T-cell (primary cell): ENCODE data around the gene CDH22. TPM values are rescaled to one million over a fixed set of nuclear protein-coding genes. Genes with fewer than 3 reads are reported as not detected.

Experiments
- ATAC-seq, 4 experiments: fragments of 200-7000 bp in 3 of 4; fragments of 150-1000 bp in 1 of 4; cut with Tn5 transposase; replicated peaks in 1 of 4; 1 replicate in 3 of 4; 2 replicates in 1 of 4; pipeline ENCODE4 v1.10.0; 2021; ENCODE audit warnings: moderate library complexity in 3 of 4, mild to moderate bottlenecking in 2 of 4, moderate number of reproducible peaks in 1 of 4
- CTCF ChIA-PET, 2 donors: fragments of 300-600 bp; sonication (Branson Sonifier 250); formaldehyde crosslinking; loops; one replicate each; lab custom pipeline; 2022; ENCODE audit warnings: antibody characterized with exemption in 2 of 2; lab: Charles Lee
- POLR2A ChIA-PET, 2 donors: fragments of 300-600 bp; sonication (Branson Sonifier 250); formaldehyde crosslinking; loops; one replicate each; lab custom pipeline; 2022; ENCODE audit warnings: antibody characterized with exemption in 2 of 2; lab: Charles Lee
- DNase-seq, 35 experiments: peaks; one replicate each; pipeline versions ENCODE4 v3.0.0 to v3.0.0-alpha.2; 2013 to 2023
- H3K27ac ChIP-seq: one replicate; pipeline ENCODE4 v1.5.1; 2013; ENCODE audit warnings: low read length
- H3K27me3 ChIP-seq, 2 experiments: replicated peaks in 1 of 2; 1 replicate in 1 of 2; 2 replicates in 1 of 2; pipeline versions ENCODE4 v1.6.1 to v1.7.0; 2013; ENCODE audit warnings: low read length in 1 of 2, mixed read lengths in 1 of 2; ENCODE audit not compliant: control insufficient read depth in 2 of 2, insufficient read depth in 2 of 2; ENCODE audit errors: extremely low read depth in 1 of 2
- H3K36me3 ChIP-seq, 2 donors: 1 replicate in 1 of 2; 2 replicates in 1 of 2; pipeline versions ENCODE4 v1.6.1 to v1.7.0; 2013; ENCODE audit warnings: low read length in 1 of 2; ENCODE audit not compliant: control insufficient read depth in 2 of 2, insufficient read depth in 1 of 2; ENCODE audit errors: extremely low read depth in 1 of 2
- H3K4me1 ChIP-seq, 2 experiments: 1 replicate in 1 of 2; 2 replicates in 1 of 2; pipeline versions ENCODE4 v1.6.1 to v1.7.0; 2013; ENCODE audit warnings: low read length in 2 of 2, mixed read lengths in 1 of 2; ENCODE audit not compliant: insufficient read depth in 2 of 2, control insufficient read depth in 1 of 2; ENCODE audit errors: extremely low read depth in 1 of 2
- H3K4me3 ChIP-seq, 2 donors: 1 replicate in 1 of 2; 2 replicates in 1 of 2; pipeline versions ENCODE4 v1.5.1 to v1.7.0; 2013; ENCODE audit warnings: mild to moderate bottlenecking in 2 of 2, low read length in 1 of 2, moderate library complexity in 1 of 2; ENCODE audit not compliant: control insufficient read depth in 1 of 2; ENCODE audit errors: extremely low read depth in 1 of 2
- H3K9me3 ChIP-seq: 2 replicates; pipeline ENCODE4 v1.7.0; 2013
- H3K27ac Mint-ChIP-seq, 2 donors: one replicate each; pipeline ENCODE4 v1.8.0; 2020 to 2021; ENCODE audit warnings: mild to moderate bottlenecking in 2 of 2, mixed read lengths in 2 of 2
- H3K27me3 Mint-ChIP-seq, 2 donors: one replicate each; pipeline ENCODE4 v1.8.0; 2021 to 2022; ENCODE audit warnings: mixed read lengths in 2 of 2
- H3K36me3 Mint-ChIP-seq: one replicate; pipeline ENCODE4 v1.8.0; 2021; ENCODE audit warnings: mixed read lengths
- H3K4me1 Mint-ChIP-seq, 3 donors: one replicate each; pipeline ENCODE4 v1.8.0; 2020 to 2022; ENCODE audit warnings: mixed read lengths in 3 of 3, mild to moderate bottlenecking in 1 of 3
- H3K4me3 Mint-ChIP-seq, 3 donors: one replicate each; pipeline ENCODE4 v1.8.0; 2020 to 2022; ENCODE audit warnings: mild to moderate bottlenecking in 3 of 3, mixed read lengths in 3 of 3, moderate library complexity in 3 of 3
- H3K9me3 Mint-ChIP-seq, 3 donors: one replicate each; pipeline ENCODE4 v1.8.0; 2020 to 2022; ENCODE audit warnings: mixed read lengths in 3 of 3
- WGBS: methylation state at CpG from one replicate; pipeline ENCODE4 v1.1.5; 2013; ENCODE audit warnings: missing lambda C conversion rate; ENCODE audit not compliant: insufficient coverage; 5-methylcytosine and 5-hydroxymethylcytosine counted together
- total RNA-seq, 35 experiments: library from RNA in 6 of 35; stranded (reverse) in 6 of 35; fragments of 120-200 nt in 1 of 35; gene quantifications; one replicate each; pipeline versions ENCODE4 v1.2.1 to v1.2.4 and lab custom pipeline; 2013 to 2026

CDH22 gene
- total RNA-seq, 5 donors from 2014 or later (not counting 1 experiment from before 2014, with no cell fraction given) = not detected

GRCh38 chr20:46154305-46154704, 154.0 kb downstream of the CDH22 start:
- WGBS = 100% methylated on average over 1 of the region's 5 CpGs
- Mint-ChIP-seq H3K4me1 (no peaks in the 10 kb centered on the region), H3K9me3 (no peaks in the 10 kb centered on the region), H3K27me3 (peaks cover 20 to 37% of the 10 kb centered on the region in 2 donors), H3K27ac (no peak overlapping the region), H3K36me3 (no peaks in the 10 kb centered on the region), H3K4me3 (no peak overlapping the region)
- H3K27ac ChIP-seq = no peak overlapping the region
- ATAC-seq (no peak), DNase-seq (no peak)
- no peaks in the 10 kb centered on the region for H3K36me3 ChIP-seq
- peaks cover 3 to 50% of the 10 kb centered on the region in 2 experiments for H3K27me3 ChIP-seq
- no peaks in the 10 kb centered on the region for H3K9me3 ChIP-seq
- POLR2A ChIA-PET = no interaction called here
- no peaks in the 10 kb centered on the region for H3K4me1 ChIP-seq
- CTCF ChIA-PET = no interaction called here
- no peak overlapping the region for H3K4me3 ChIP-seq

- WGBS = 69% methylated on average over 31 of the region's 33 CpGs
- Histone ChIP-seq H3K36me3 (no peaks in the 10 kb centered on the region), H3K4me1 (no peaks in the 10 kb centered on the region), H3K27ac (no peak overlapping the region), H3K27me3 (peaks cover 3 to 51% of the 10 kb centered on the region in 2 experiments), H3K4me3 (no peak overlapping the region), H3K9me3 (no peaks in the 10 kb centered on the region)
- Mint-ChIP-seq H3K27me3 (peaks cover 13 to 32% of the 10 kb centered on the region in 2 donors), H3K27ac (no peak overlapping the region), H3K4me1 (no peaks in the 10 kb centered on the region), H3K4me3 (no peak overlapping the region), H3K9me3 (no peaks in the 10 kb centered on the region), H3K36me3 (no peaks in the 10 kb centered on the region)
- POLR2A ChIA-PET = no interaction called here
- CTCF ChIA-PET = no interaction called here
- ATAC-seq = no peak
- DNase-seq = no peak
Measured at GRCh38 chr20:46152824-46153586, 155.3 kb downstream of the CDH22 start.

- ChIA-PET POLR2A (no interaction called here), CTCF (no interaction called here)
- H3K27ac Mint-ChIP-seq = no peak overlapping the region
- DNase-seq (peak in 2 of 35 experiments; percentile 7 to 19), ATAC-seq (no peak)
- no peaks in the 10 kb centered on the region for H3K4me1 Mint-ChIP-seq
- Histone ChIP-seq H3K36me3 (no peaks in the 10 kb centered on the region), H3K9me3 (no peaks in the 10 kb centered on the region), H3K4me1 (no peaks in the 10 kb centered on the region), H3K27ac (no peak overlapping the region), H3K27me3 (peaks cover 3 to 40% of the 10 kb centered on the region in 2 experiments), H3K4me3 (no peak overlapping the region)
- H3K36me3 Mint-ChIP-seq = no peaks in the 10 kb centered on the region
- WGBS = 44% methylated on average over 5 of the region's 7 CpGs
- no peak overlapping the region for H3K4me3 Mint-ChIP-seq
- no peaks in the 10 kb centered on the region for H3K9me3 Mint-ChIP-seq
- peaks cover 15 to 31% of the 10 kb centered on the region in 2 donors for H3K27me3 Mint-ChIP-seq
Measured at GRCh38 chr20:46151936-46152335, 156.4 kb downstream of the CDH22 start.

- no peaks in the 10 kb centered on the region for H3K9me3 Mint-ChIP-seq
- DNase-seq = no peak
- Histone ChIP-seq H3K9me3 (no peaks in the 10 kb centered on the region), H3K27me3 (peaks cover 3 to 33% of the 10 kb centered on the region in 2 experiments), H3K4me1 (no peaks in the 10 kb centered on the region), H3K27ac (no peak overlapping the region), H3K36me3 (no peaks in the 10 kb centered on the region), H3K4me3 (no peak overlapping the region)
- H3K36me3 Mint-ChIP-seq = no peaks in the 10 kb centered on the region
- no peak overlapping the region for H3K4me3 Mint-ChIP-seq
- no peaks in the 10 kb centered on the region for H3K4me1 Mint-ChIP-seq
- H3K27ac Mint-ChIP-seq = no peak overlapping the region
- no peak for ATAC-seq
- POLR2A ChIA-PET = no interaction called here
- peaks cover 14 to 25% of the 10 kb centered on the region in 2 donors for H3K27me3 Mint-ChIP-seq
- CTCF ChIA-PET = interaction anchor here in 1 of 2 donors (0.8 kb wide), 1 partner anchor 10 kb away, joined by 5 read pairs; no protein-coding TSS in a partner anchor
- no CpG with 5 or more reads among the region's 5 CpGs for WGBS
Measured at GRCh38 chr20:46150943-46151342, 157.4 kb downstream of the CDH22 start.

- Mint-ChIP-seq H3K27me3 (peaks cover 7 to 11% of the 10 kb centered on the region in 2 donors), H3K27ac (no peak overlapping the region), H3K4me3 (no peak overlapping the region), H3K36me3 (no peaks in the 10 kb centered on the region), H3K9me3 (no peaks in the 10 kb centered on the region), H3K4me1 (no peaks in the 10 kb centered on the region)
- ChIA-PET POLR2A (no interaction called here), CTCF (no interaction called here)
- Histone ChIP-seq H3K4me3 (no peak overlapping the region), H3K27ac (no peak overlapping the region), H3K27me3 (peaks cover 0 to 36% of the 10 kb centered on the region in 2 experiments), H3K36me3 (no peaks in the 10 kb centered on the region), H3K9me3 (no peaks in the 10 kb centered on the region), H3K4me1 (no peaks in the 10 kb centered on the region)
- ATAC-seq = no peak
- WGBS = 74% methylated on average over 8 of the region's 14 CpGs
- DNase-seq = no peak
Measured at GRCh38 chr20:46148313-46149208, 159.7 kb downstream of the CDH22 start.

GRCh38 chr20:46145713-46146112, 162.6 kb downstream of the CDH22 start:
- no peak overlapping the region for H3K4me3 ChIP-seq
- H3K27ac Mint-ChIP-seq = no peak overlapping the region
- WGBS = no CpG with 5 or more reads among the region's 3 CpGs
- H3K9me3 Mint-ChIP-seq = no peaks in the 10 kb centered on the region
- no peaks in the 10 kb centered on the region for H3K36me3 ChIP-seq
- no peak for ATAC-seq
- H3K4me1 Mint-ChIP-seq = no peaks in the 10 kb centered on the region
- no peaks in the 10 kb centered on the region for H3K4me1 ChIP-seq
- H3K9me3 ChIP-seq = no peaks in the 10 kb centered on the region
- H3K4me3 Mint-ChIP-seq = no peak overlapping the region
- CTCF ChIA-PET = no interaction called here
- DNase-seq = no peak
- H3K36me3 Mint-ChIP-seq = no peaks in the 10 kb centered on the region
- H3K27ac ChIP-seq = no peak overlapping the region
- peaks cover 26 to 27% of the 10 kb centered on the region in 2 donors for H3K27me3 Mint-ChIP-seq
- POLR2A ChIA-PET = no interaction called here
- H3K27me3 ChIP-seq = peaks cover 0 to 22% of the 10 kb centered on the region in 2 experiments
